Chondrocyte (in vitro differentiated cells): ENCODE results near the gene GRAMD4. TPM values are rescaled to one million over a fixed set of nuclear protein-coding genes. Genes with fewer than 3 reads are reported as not detected.

Experiments used
- DNase-seq: peaks from one replicate; pipeline ENCODE4 v3.0.0; 2021; ENCODE audit warnings: mixed read lengths, low spot score
- H3K27ac Mint-ChIP-seq: one replicate; pipeline ENCODE4 v1.8.0; 2021; ENCODE audit warnings: mild to moderate bottlenecking, moderate library complexity, mixed read lengths; ENCODE audit not compliant: unreplicated experiment
- H3K27me3 Mint-ChIP-seq: 2 replicates; pipeline ENCODE4 v1.8.0; 2021; ENCODE audit warnings: low read depth, mixed read lengths
- H3K36me3 Mint-ChIP-seq: 2 replicates; pipeline ENCODE4 v1.8.0; 2021; ENCODE audit warnings: low read depth, mixed read lengths
- H3K4me1 Mint-ChIP-seq: 2 replicates; pipeline ENCODE4 v1.8.0; 2021; ENCODE audit warnings: low read depth, mild to moderate bottlenecking, mixed read lengths
- H3K4me3 Mint-ChIP-seq: one replicate; pipeline ENCODE4 v1.8.0; 2021; ENCODE audit warnings: mild to moderate bottlenecking, moderate library complexity, mixed read lengths; ENCODE audit not compliant: unreplicated experiment
- H3K9me3 Mint-ChIP-seq: 2 replicates; pipeline ENCODE4 v1.8.0; 2021; ENCODE audit warnings: low read depth, mixed read lengths
- total RNA-seq: library from RNA; stranded (reverse); gene quantifications from 3 replicates; pipeline ENCODE4 v1.2.1, GENCODE V29; 2021
- TF ChIP-seq, protein P1 (sequence below): fragments of 200-600 bp; sonication (generic); IDR thresholded peaks from 2 replicates; pipeline ENCODE4 v1.5.0; 2021; ENCODE audit warnings: antibody characterized with exemption, mild to moderate bottlenecking, moderate library complexity

Gene GRAMD4
- total RNA-seq, 1 donor from 2014 or later = 31.7 TPM

DNA sequence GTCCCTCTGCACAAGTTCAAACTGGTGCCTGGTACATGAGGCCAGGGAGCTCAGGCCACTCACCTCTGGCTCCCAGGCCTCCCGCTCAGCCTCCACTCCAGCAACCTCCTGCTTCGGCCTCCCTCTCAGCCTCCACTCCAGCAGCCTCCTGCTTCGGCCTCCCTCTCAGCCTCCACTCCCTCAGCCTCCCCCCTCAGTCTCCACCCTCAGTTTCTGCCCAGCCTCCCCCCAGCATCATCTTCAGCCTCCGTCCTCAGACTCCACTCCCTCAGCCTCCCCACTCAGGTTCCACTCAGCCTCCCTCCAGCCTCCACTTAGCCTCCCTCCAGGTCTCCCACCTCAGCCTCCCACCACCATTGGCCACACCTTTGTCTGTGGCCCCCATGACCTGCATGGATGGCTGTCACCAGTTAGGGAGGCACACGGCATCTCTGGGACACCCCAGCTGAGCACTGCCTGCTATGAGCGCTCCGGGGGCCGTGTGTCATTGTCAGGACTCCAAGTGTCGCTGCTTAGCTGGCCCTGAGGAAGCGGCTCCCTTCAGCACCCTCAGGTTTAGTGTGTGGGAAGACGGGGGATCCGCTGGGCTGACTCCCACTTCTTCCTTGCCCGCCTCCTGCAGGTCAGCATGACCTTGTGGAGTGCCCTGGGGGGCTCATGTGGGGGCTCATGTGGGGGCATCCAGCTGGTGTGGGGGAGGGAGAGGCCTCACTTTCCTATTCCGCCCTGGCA lies 39.0 kb downstream of the GRAMD4 start:
- peaks cover 2% of the 10 kb centered on the region for H3K36me3 Mint-ChIP-seq
- no peak overlapping the region for H3K4me3 Mint-ChIP-seq
- no peaks in the 10 kb centered on the region for H3K4me1 Mint-ChIP-seq
- H3K27ac Mint-ChIP-seq = no peak overlapping the region
- H3K27me3 Mint-ChIP-seq = no peaks in the 10 kb centered on the region
- TF ChIP-seq, protein P1, sequence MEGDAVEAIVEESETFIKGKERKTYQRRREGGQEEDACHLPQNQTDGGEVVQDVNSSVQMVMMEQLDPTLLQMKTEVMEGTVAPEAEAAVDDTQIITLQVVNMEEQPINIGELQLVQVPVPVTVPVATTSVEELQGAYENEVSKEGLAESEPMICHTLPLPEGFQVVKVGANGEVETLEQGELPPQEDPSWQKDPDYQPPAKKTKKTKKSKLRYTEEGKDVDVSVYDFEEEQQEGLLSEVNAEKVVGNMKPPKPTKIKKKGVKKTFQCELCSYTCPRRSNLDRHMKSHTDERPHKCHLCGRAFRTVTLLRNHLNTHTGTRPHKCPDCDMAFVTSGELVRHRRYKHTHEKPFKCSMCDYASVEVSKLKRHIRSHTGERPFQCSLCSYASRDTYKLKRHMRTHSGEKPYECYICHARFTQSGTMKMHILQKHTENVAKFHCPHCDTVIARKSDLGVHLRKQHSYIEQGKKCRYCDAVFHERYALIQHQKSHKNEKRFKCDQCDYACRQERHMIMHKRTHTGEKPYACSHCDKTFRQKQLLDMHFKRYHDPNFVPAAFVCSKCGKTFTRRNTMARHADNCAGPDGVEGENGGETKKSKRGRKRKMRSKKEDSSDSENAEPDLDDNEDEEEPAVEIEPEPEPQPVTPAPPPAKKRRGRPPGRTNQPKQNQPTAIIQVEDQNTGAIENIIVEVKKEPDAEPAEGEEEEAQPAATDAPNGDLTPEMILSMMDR = no peak
- DNase-seq = no peak
- no peaks in the 10 kb centered on the region for H3K9me3 Mint-ChIP-seq

DNA sequence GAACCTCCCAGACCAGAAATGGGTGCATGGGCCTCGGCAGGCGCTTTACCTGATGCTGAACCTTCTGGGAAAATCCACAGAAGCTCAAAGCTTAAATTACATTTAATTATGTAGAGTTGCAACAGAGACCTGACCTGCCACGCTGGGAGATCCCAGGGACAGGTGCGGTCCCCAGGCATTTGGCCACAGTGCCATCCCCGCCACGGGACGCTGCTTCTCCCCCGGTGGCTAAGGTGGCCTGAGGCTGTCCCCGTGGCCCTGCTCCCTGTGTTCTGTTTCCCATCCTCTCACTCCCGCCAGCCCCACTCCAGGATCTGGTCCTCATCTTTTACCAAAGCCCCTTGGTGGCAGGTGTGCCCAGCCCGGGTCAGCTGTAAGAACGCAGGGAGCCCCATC lies 39.6 kb downstream of the GRAMD4 start:
- Mint-ChIP-seq H3K27me3 (no peaks in the 10 kb centered on the region), H3K36me3 (peaks cover 2% of the 10 kb centered on the region), H3K27ac (no peak overlapping the region)

DNA sequence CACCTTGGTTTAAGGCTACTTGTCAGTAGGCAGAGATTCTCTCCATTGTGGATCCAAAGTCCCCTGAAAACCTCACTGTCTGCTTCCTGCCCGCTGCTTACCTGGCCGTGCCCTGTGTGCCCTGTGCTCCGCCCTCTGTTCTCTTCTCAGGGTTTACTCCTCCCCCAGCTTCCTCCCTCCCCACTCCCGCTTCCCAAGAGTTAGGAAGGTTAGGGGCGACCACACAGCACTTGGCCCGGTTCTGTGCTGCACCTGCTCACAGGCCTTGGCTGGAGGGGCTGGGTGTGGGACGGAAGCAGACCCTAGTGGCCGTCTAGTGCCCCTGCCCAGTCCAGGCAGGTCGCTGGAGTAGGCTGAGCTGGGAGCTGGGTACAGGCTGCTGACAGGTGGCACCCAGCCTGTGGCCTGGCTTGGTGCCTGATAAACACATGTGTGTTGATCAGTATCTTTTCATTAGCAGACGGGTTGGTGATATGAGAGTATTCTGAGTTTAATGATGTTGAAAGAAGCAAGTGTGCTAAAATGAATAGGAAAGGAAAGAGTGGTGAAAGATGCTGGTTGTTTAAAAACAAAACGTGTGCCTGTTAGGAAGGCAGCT lies 40.5 kb downstream of the GRAMD4 start:
- Mint-ChIP-seq H3K4me1 (no peaks in the 10 kb centered on the region), H3K4me3 (no peak overlapping the region), H3K27ac (no peak overlapping the region), H3K36me3 (peaks cover 2% of the 10 kb centered on the region), H3K9me3 (no peaks in the 10 kb centered on the region), H3K27me3 (no peaks in the 10 kb centered on the region)
- TF ChIP-seq, protein P1 = no peak
- no peak for DNase-seq

More for the DNA sequence above, 39.6 kb downstream of the GRAMD4 start:
- H3K4me3 Mint-ChIP-seq = no peak overlapping the region
- H3K4me1 Mint-ChIP-seq = no peaks in the 10 kb centered on the region
- DNase-seq = no peak
- H3K9me3 Mint-ChIP-seq = no peaks in the 10 kb centered on the region
- TF ChIP-seq, protein P1 = no peak

DNA sequence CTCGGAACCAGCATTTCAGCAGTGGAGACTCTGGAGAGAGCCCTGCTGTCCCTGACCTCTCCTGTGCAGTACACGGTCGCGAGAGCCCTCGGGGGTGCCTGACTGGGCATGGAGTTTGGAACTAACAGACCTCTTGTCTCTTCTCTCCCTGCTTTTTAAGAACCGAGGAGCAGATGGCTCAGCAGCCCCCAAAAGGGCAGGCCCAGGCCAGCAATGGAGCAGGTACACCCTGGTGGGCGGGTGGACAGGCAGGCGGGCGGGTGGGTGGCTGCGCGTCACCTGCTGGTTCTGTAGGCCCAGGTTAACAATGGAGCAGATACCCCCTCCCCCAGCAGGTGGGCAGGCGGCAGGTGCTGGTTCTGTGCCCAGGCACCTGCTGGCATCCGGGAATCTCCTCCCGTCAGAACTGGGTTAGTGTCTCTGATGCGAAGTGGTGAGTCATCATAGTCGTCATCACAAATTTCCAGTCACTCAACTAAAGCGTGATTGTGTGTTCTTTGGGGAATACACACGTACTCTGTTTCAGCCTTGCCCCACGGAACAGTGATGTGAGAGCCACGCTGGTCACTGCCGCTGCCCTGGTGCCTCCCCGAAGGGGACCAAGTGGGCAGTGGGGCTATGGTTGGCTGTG lies 41.1 kb downstream of the GRAMD4 start:
- no peaks in the 10 kb centered on the region for H3K4me1 Mint-ChIP-seq
- H3K36me3 Mint-ChIP-seq = peaks cover 2% of the 10 kb centered on the region
- no peak overlapping the region for H3K27ac Mint-ChIP-seq
- no peaks in the 10 kb centered on the region for H3K27me3 Mint-ChIP-seq
- TF ChIP-seq, protein P1 = no peak
- no peak overlapping the region for H3K4me3 Mint-ChIP-seq
- no peak for DNase-seq
- H3K9me3 Mint-ChIP-seq = no peaks in the 10 kb centered on the region

DNA sequence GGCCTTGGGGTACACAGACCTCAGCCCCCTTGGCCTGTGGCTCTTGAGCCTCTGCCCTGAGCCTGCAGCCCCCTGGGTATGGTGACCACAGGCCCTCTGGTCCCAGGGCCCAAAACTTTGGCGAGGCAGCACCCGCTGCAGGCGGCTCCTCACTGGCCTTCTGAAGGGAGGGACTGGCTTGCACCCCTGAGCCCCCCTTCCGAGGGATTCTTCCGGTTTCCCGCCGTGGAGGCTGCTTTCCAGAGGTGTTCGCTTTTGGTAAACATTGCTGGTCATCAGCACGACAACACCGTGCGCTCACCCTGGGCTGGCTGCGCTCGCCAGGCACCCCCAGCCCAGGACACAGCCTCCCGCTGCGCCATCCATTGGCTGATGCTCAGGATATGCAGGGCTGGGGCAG lies 42.0 kb downstream of the GRAMD4 start:
- TF ChIP-seq, protein P1 = no peak
- H3K27me3 Mint-ChIP-seq = no peaks in the 10 kb centered on the region
- no peak for DNase-seq

More for the DNA sequence above, 42.0 kb downstream of the GRAMD4 start:
- H3K27ac Mint-ChIP-seq = no peak overlapping the region
- H3K36me3 Mint-ChIP-seq = peaks cover 3% of the 10 kb centered on the region
- no peaks in the 10 kb centered on the region for H3K9me3 Mint-ChIP-seq
- no peaks in the 10 kb centered on the region for H3K4me1 Mint-ChIP-seq
- no peak overlapping the region for H3K4me3 Mint-ChIP-seq
